DMS53 treated with DMSO at 0.1 percent for 48 hours (cell line): ENCODE measurements around the gene NCKAP5.

Source experiments
- DNase-seq: peaks from one replicate; lab custom pipeline; 2025; ENCODE audit not compliant: unreplicated experiment; lab: John Stamatoyannopoulos, UW

Gene NCKAP5

DNA sequence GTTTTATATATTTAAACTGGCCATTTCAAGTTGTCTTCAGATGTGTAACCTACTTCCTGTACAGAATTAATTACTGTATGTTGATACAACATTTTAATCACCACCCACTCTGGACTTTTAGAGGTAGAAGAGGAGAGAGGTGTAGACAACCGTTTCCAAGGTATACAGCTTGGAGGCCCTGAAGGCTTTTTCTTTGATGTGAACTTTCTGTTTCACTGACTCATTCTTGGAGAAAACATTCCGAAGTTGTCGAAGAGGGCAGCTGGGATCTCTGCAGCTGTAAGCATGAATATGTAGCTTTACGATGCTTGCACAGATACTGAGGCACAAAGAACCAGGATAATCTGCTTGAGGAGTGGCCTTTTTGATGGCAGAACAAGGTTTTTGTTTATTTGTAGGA lies 137.0 kb downstream of the NCKAP5 start:
- DNase-seq, result no peak

GRCh38 chr2:133426791-133427190 lies 141.5 kb downstream of the NCKAP5 start:
- DNase-seq, result no peak

DNA sequence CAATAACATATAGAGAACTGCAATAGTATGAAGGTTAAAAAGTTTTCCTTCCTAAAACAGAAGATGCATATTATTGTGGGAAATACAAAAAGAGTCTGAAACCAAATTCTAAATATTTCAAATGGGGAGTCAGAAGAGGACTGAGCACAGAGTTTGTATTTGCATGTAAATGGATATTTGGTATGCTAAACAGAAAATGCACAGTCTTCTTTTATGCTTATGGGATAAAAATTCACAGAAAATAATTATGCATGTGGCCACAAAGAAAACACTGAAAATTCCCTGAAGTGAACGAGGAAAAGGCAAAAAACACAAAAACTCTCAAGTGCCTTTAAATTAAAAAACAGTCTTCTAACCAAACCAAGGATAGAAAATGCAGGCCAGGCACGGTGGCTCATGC lies 142.7 kb downstream of the NCKAP5 start:
- DNase-seq, result no peak

- no peak for DNase-seq
Measured at GRCh38 chr2:133424876-133425275, 143.4 kb downstream of the NCKAP5 start.

- no peak for DNase-seq
Measured at GRCh38 chr2:133422931-133423351, 145.3 kb downstream of the NCKAP5 start.

DNA sequence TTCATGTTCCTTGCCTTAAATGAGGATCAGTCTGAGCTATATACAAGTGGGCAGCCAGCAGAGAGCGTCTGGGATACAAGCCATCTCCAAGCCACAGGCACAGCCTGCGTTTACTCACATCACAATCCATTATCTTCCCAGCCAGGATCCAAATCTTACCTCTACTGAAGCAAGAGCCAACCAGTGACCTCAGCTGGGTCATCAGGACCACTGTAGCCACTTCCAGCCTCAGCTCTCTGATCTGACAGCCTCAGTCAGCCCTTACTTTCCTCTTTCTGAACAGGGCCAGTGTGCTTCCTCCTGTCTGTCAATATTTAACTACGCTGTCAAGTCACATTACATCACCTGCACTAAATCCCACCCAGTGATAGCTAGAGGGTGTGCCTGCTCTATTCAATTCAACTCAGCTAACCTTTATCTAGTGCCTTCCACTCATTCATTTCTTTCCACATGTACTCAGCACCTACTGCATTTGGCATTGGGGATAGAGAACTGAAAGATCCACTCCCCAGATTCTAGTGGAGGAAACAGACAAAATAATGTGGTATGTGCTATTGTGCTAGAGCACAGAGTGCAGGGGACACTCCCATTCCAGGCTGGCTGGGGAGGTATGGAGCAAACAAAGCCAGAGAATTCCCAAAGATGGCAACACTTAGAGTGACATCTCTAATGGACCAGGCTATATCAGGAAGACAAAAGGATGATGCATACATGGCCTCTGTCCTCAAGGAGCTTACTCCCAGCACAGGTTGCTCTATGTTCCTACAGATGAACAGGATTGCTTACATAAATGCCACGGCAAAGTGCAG lies 146.5 kb downstream of the NCKAP5 start:
- peak; percentile 43 for DNase-seq

GRCh38 chr2:133420788-133421187 lies 147.5 kb downstream of the NCKAP5 start:
- DNase-seq, result no peak

DNA sequence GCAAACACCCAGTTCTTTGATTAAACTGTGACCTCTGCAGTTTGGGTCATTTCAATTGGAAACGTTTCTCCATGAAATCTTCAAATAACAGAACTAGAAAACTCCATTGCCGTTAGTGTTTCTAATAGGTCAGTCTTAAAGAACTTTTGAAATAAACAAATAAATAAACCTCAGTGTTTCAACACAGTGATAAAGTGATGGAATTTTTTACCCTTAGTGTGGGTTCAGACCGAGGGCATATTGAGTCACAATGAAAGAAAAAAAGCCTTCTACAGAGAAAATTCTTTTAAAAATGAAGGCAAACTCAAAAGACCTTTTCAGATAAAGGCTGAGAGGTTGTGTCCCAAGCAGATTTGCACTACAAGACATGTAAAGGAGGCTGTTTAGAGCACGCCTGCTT lies 149.6 kb downstream of the NCKAP5 start:
- DNase-seq, result no peak

GRCh38 chr2:133418021-133418420 lies 150.2 kb downstream of the NCKAP5 start:
- no peak for DNase-seq

DNA sequence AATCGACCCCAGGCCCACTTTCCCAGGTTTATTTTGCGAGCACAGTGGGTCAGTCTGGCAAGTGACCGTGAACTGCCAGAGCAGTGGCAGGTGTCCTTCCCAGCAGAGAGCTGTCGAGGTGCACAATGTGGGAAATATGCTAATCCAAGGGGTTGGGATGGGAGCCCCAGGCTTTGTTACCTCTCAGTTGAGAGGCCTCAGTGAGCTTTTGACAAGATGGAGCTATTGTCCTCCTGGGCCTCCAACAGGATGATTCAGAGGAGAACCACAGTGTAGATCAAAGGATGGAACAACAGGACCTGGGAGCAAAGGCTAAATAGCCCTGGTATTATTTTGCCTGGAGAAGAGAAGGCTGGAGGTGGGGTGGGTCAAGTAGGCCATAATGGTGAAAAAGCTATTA lies 150.8 kb downstream of the NCKAP5 start:
- DNase-seq, result no peak

- no peak for DNase-seq
Measured at GRCh38 chr2:133416736-133417135, 151.5 kb downstream of the NCKAP5 start.

DNA sequence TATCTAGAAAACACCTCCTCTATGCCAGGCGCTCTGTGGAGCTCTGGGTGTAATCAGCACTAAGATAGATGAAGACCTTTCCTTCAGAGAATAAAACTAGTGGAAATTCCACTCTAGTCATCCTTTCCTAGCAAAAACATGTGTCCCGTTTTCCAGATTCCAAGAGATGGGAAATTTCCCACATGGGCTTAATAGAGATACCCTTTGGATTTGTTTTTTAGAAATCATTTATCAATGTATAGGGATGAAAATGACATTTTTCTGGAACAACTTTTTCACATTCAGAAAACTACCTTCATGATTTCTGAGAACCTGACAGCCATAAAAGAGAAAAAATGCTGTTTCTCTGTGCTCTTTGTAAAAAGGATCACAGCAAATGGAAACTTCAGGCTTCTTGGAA lies 152.1 kb downstream of the NCKAP5 start:
- DNase-seq, result no peak

GRCh38 chr2:133415210-133415876 lies 152.9 kb downstream of the NCKAP5 start:
- DNase-seq, result no peak

- DNase-seq, result no peak
Measured at GRCh38 chr2:133414486-133415209, 153.6 kb downstream of the NCKAP5 start.

DNA sequence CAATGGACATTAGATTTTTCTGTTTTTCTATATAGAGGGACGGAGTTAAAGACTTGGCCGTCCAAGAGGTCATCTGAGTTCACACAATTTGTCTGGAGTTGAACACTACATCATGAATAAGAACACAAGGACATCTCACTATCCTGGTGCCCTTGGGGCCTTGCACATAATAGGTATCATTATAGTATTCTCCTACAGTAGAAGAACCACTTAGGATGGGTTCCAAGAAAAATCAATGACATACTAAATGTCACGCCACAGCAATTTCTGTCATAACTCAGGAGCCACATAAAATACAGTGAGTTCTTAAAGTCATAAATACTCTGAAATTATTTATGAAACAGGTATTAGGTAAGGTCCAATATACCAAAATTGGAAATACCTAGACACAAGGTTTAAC lies 154.4 kb downstream of the NCKAP5 start:
- DNase-seq, result no peak

DNA sequence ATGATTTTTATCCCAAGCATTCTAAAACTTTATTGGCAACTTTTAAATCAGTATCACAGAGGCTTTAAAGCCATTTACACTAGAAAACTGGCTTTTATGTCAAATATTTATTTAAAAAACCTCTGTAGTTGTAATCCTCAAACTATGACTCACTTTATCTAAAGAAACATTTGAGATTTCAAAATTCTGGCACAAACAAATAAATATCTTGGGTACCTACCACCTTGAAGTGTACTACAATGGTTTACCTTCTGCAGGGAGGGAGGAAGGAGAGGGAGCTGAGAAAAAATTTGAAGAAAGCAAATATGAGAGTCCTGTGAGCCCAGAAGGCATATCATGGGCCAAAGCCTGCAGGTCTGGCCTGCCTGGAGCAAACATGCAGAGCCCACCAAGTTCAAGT lies 155.6 kb downstream of the NCKAP5 start:
- no peak for DNase-seq

GRCh38 chr2:133411857-133412256 lies 156.4 kb downstream of the NCKAP5 start:
- DNase-seq, result no peak

GRCh38 chr2:133411101-133411500 lies 157.2 kb downstream of the NCKAP5 start:
- DNase-seq, result no peak

DNA sequence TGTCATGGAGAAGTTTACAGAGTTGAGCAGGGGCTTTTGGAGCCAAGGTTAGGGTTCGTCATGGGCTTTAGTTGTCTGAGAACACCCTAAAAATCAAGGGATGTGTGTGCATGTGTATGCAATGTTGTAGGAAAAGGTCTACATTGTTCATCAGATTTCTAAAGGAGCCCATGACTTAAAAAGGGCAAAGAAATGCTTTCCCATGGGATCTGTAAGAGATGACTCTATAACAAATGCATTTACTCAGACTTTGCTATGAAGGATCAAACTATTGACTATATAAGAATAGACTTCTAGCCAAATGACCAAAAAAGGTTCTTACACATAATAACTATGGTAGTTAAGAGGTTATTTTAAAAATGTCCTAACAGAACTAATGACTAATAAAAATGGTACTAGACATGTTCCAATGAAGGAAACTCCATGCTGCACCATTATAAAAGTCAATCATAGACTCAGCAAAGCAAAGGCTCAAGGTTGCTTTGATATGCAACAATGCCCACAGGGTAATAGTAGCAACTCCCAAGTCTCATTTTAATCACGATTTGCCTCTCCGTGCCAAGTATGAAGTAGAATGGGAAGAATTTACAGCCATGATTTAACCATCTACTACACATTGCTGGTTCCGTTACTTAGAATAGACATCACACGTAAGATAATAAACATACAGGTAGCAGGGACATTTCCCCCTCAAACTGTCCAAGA lies 158.5 kb downstream of the NCKAP5 start:
- DNase-seq, result no peak

GRCh38 chr2:133408671-133409070 lies 159.6 kb downstream of the NCKAP5 start:
- no peak for DNase-seq

- no peak for DNase-seq
Measured at GRCh38 chr2:133407341-133407740, 160.9 kb downstream of the NCKAP5 start.
